ENCODE measurements around the gene TMEM271.
A peak's percentile ranks its signal among the peaks of the same experiment; 100 is the strongest.
"Not testable (repeated sequence)": the region's sequence is repeated elsewhere in the genome, so short reads cannot be mapped to it uniquely, and the experiment has no call there.

TMEM271 gene

DNA sequence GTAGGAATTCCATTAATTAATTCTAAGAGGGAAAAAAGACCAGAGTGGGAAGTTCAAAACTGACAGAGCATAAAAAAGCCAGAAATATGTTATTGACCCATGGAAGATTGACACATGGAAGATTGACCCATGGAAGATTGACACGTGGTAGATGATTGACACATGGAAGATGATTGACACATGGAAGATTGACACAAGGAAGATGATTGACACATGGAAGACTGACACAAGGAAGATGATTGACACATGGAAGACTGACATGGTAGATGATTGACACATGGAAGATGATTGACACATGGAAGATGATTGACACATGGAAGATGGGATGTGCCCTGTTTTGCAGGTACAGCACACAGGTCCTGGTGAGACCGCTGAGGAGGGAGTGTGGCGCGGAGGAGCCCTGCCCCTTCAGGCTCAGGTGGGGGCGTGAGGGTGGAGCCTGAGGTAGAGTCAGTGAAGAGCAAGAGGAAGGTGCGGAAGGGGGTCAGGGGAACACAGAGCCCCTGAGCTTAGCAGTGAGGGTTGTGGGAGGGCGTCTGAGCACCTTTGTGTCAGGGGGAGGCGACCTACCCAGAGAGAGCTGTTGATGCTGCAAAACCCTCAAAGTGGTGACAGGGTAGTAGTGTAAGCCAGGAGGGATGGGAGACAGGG lies 33.4 kb upstream of the TMEM271 start:
- DNase-seq, result no peak

- no peak for DNase-seq
These were observed 32.1 kb upstream of the TMEM271 start for GRCh38 chr4:608236-608635.

GRCh38 chr4:605702-606425 lies 29.8 kb upstream of the TMEM271 start:
- DNase-seq, result no peak

DNA sequence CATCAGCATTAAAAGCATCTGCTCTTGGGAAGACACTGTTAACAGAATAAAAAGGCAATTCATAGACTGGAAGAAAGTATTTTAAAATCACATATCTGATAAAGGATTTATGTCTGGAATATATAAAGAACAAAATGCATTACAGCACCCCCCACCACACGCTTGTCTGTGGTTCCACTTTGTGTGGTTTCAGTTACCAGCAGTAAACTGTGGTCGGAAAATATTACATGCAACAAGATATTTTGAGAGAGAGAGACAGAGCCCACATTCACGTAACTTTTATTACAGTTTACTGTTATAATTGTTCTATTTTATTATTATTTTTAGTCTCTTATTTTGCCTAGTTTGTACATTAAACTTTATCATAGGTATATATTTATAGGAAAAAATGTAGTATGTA lies 28.0 kb upstream of the TMEM271 start:
- DNase-seq, result no peak

DNA sequence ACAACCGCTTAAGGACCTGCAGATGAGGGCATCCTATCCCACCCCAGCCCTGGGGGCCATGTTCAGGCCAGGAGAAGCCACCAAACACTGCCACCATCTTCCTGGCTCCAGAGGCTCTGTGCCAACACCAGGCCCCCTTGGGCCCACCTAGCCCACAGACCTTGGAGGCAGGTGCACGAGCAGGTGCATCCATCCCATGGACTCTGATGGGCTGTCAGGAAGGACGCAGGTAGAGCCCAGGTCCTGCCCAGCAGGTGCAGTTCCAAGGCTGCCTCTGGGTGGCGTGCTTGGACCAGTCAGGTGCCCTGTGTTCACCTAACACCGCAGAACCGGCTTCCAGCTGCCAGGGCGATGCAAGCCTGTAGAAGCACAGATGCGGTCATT lies 26.5 kb upstream of the TMEM271 start:
- DNase-seq, result peak; percentile 53

GRCh38 chr4:601612-602558 lies 25.8 kb upstream of the TMEM271 start:
- DNase-seq, result no peak

- DNase-seq, result no peak
These were observed 24.9 kb upstream of the TMEM271 start for GRCh38 chr4:600850-601515.

GRCh38 chr4:600166-600565 lies 24.1 kb upstream of the TMEM271 start:
- DNase-seq, result no peak

DNA sequence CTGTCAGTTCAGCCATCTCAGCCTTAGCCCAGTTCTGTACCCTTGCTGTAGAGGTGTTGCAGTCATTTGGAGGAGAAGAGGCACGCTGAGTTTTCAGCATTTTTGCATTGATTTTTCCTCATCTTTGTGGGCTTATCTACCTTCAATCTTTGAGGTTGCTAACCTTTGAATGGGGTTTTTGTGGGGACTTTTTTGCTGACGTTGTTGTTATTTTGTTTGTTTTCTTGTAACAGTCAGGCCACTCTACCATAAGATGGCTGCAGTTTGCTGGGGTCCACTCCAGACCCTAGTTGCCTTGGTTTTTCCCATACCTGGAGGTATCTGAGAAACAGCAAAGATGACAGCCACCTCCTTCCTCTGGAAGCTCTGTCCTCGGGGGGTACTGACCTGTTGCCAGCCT lies 22.8 kb upstream of the TMEM271 start:
- no peak for DNase-seq

DNA sequence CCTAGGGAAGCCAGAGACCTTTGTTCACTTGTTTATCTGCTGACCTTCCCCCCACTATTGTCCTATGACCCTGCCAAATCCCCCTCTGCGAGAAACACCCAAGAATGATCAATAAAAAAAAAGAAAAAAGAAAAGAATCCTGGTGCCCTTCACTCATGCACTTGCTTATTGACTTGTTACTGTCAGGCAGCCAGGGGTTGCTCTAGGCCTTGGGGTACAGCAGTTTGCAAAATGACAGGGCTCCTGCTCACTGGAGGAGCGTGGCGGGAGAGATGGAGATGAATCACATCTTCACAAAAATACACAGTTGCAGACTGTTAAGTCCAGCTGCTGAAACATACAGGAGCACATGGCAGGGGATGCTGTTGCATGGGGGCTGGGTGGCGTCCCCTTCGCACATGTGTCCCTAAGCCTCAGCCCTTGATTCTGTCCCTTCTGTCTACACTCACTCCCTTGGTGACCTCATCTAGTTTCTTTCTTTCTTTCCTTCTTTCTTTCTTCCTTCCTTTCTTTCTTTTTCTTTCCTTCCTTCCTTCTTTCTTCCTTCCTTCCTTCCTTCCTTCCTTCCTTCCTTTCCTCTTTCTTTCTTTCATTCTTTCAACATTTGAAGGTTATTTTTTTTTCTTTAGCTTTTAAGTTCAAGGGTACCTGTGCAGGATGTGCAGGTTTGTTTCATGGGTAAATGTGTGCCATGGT lies 16.9 kb upstream of the TMEM271 start:
- DNase-seq, result no peak

DNA sequence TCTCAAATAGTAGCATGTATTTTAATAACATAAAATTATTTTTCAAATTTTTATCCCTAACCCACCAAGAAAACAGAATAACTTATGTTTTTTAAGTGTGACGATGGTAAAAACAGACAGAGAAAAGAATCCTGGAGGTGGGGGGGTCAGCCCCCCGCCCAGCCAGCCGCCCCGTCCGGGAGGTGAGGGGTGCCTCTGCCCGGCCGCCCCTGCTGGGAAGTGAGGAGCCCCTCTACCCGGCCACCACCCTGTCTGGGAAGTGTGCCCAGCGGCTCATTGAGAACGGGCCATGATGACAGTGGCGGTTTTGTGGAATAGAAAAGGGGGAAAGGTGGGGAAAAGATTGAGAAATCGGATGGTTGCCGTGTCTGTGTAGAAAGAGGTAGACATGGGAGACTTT lies 16.1 kb upstream of the TMEM271 start:
- DNase-seq, result not testable (repeated sequence)

GRCh38 chr4:590313-590841 lies 14.3 kb upstream of the TMEM271 start:
- DNase-seq, result no peak

DNA sequence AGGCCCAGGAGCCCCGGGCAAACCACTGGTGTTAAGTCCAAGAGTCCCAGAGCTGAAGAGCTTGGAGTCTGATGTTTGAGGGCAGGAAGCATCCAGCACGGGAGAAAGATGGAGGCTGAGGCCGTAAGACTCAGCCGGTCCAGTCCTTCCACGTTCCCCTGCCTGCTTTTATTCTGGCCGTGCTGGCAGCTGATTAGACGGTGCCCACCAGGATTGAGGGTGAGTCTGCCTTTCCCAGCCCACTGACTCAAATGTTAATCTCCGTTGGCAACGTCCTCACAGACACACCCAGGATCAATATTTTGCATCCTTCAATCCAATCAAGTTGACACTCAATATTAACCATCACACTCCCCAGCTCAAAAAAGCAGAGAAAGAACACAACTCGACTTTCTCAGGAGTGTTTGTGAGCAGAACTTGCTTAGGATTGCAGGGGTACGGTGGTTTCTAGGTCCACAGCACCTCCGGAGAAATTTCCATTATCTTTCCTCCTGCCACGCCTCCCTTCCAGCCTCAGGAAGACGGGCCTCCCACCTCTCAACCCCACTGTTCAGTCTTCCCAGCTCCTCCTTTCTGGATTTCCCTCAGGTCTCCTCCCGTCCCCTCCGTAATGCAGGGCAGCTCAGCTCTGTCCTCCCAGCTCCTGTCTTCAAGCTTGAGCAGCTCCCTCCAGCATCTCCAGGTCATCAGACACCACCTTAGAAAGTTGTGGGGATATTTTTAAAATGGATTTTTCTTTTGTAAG lies 13.3 kb upstream of the TMEM271 start:
- DNase-seq, result no peak

- DNase-seq, result no peak
These were observed 12.3 kb upstream of the TMEM271 start for GRCh38 chr4:588351-588849.

DNA sequence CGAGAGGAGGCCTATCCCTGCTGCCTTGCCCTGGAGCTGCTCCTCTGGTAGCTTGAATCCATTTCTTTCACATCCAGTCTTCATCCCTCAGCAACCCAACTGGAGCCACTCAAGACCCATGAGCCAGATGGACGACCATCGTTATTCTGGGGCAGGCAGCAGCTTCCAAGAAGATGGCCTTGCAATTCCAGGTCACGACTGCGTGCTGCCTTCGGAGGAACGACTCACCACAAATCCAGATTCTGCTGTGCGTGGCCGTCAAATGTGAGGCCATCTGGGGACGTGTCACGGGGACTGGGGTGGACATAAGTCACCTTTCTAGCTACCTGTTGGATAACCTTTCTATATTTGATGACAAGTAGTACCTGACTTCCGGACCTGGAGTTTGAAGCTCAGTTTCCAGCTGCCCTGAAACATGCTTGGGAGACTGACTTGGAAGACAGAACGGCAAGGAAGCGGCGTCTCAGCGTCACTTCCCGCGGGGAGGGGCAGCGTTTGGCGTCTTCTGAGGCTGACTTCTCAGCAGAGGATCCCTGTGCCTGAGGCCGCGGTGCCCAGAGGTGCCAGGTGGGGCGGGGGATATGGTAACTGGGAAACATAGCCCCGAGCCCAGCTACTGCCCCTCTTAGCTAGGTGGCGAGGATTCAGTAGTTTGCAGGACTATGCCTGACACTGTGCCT lies 11.7 kb upstream of the TMEM271 start:
- DNase-seq, result no peak

DNA sequence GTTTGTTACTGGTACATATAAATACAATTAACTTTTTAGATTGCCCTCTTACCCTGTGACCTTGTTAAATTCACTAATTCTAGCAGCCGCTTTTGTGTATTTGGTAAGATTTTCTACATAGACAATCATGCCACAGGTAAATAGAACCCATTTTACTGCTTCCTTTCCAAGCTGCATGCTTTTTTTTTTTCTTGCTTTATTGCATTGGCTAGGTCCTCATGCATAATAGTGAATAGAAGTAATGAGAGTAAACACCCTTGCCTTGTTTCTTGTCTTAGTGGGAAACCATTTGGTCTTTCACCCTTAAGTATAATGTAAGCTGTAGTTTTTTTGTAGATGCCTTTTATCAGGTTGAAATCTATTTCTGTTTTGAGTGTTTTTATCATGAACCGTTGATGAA lies 7.7 kb upstream of the TMEM271 start:
- no peak for DNase-seq

DNA sequence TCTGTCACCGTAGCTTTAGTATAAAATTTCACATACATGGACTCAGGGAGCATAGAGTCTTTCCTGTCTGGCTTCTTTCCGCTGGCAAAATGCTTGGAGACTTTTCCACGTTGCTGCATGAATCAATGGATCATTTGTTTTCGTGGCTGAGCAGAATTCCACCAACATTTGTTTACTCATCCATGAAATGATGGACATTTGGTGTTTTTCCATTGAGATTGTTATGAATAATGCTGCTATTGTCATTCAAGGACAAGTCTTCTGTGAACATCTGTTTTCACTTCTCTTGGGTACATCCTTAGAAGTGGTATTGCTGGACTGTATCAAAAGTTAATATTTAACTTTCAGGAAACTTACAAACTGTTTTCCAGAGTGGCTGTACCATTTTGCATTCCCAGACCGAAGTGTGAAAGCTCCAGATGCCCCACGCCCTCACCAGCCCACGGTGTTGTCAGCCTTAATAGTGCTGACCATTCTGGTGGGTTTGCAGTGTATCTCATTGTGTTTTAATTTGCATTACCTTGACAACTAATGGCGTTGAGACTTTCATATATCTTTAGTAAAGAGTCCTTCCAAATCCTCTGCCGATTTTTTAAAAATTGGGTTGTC lies 5.8 kb upstream of the TMEM271 start:
- no peak for DNase-seq

GRCh38 chr4:581181-581580 lies 5.1 kb upstream of the TMEM271 start:
- DNase-seq, result no peak

GRCh38 chr4:579543-580175 lies 3.6 kb upstream of the TMEM271 start:
- no peak for DNase-seq
